Activated T-cell treated with anti-CD3 and anti-CD28 coated beads for 48 hours (primary cell): ENCODE data around the gene ADARB2.

Experiments
- DNase-seq: peaks from one replicate; pipeline ENCODE4 v3.0.0-alpha.2; 2020; ENCODE audit warnings: low read depth

Gene ADARB2

GRCh38 chr10:1394155-1394912, 343.0 kb downstream of the ADARB2 start:
- DNase-seq, result no peak

DNA sequence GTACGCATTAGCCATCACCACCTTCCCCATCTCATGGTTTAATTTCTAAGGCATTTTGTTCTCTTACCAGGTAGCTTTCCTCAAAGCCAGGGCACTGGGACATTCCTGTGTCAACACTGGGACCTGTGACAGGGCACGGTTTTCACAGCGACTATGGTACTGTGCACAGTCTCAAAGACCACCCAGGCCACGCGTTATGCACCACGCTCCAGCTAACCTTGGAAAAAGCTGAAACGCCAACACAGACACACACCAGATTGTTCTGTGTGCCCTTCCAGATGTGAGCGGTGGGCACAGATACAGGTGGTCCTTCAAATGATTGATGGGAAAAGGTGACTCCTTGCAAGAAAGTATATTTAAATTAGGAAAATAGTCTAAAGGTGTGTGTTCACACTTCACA, 343.8 kb downstream of the ADARB2 start:
- no peak for DNase-seq

DNA sequence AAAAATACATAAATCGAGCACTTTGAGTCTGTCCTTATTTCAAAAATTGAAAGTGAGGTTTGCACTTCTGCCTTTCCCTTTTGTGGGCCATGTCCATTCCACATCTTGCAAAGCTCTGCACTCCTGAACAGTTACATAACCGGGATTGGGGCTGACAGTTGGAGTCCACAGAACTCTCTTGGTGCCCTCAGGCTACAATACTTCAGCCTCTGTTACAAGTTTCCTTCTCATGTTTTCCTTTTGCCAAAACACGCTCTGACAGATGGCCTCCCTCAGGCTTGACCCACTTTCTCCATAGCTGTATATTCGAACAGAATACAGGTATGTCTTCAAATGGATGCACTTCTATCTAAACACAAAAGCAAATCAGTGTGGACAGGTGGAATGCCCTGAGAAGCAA, 345.2 kb downstream of the ADARB2 start:
- no peak for DNase-seq

DNA sequence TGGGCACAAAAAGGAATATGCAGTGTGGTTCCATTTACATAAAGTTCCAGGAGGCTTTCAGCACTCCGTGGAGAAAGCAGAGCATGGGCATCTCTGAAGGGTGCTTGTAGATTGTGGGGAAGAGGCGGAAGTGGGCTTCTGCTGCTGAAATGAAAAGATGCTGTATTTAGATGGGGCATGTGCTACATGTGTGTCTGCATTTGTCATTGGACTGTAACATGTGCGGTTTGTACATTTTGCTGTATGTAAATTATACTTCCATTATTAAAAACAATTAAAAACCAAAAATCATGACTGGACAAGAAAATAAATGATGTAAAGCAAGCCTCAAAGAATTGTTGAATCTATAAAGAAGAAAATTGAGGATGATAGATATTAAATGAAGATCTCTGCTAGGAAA, 347.1 kb downstream of the ADARB2 start:
- no peak for DNase-seq

DNA sequence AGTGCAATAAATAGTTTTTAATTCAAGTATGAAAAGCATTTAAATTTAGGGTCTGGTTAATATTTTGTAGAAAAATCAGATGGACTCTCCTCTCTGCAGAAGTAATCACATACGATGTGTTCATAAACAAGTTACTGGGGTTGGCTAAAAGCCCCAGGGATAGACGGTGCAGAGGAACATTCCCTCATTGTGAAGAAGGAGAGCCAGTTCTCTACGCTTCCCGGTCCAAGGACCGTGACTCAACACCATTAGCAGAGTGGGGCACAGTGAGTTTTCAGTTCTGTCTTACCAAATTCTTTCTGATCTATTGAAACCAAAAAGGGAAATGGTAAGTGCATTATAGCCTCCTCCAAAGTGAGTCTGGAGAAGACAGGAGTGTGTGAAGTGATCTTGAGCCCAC, 353.3 kb downstream of the ADARB2 start:
- no peak for DNase-seq

DNA sequence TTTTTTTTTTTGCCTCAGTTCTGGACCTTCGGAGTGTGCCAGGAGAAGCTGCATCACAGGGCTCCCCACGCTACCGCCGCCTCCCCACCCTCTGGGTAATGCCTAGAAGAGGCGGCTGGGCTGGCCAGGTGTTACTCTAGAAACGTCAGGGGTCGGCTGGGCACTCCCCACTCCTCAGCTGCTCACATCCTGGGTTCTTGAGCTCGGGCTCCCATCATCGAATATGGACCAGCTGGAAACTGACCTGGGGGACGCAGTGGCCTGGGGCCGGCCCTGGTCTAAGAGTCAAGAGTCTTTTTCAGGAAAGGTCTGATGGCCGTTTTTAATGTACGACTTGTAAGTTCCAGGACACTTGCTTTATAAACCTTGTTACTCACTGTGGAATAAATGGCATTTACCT, 354.6 kb downstream of the ADARB2 start:
- no peak for DNase-seq

GRCh38 chr10:1381339-1381738, 356.0 kb downstream of the ADARB2 start:
- DNase-seq, result no peak

DNA sequence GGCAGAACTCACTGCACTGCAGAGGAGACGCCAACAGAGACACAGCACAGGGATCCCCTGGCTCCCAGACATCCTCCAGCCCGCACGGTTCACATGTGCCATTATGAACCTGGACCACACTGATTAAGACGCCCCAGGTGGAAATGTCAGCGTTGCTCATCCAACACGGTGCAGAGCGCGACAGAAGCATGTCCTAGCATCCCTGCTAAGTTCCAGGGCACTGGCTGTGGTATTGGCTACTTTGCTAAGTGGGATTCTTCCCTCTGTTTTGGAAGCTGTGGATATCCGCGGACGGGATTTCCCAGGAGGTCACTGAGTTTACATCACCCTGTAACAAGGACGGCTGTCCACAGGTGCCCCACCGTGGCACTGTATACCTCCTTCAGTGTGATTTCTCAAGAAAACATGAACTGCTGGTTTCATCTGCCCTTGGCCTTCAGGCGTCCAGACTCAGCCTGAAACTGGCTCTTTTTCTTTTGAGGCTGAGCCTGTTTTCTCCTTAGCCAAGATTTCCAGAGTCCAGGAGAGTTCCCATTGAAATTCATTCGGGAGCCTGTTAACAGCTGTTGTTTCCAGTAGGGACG, 357.1 kb downstream of the ADARB2 start:
- no peak for DNase-seq

DNA sequence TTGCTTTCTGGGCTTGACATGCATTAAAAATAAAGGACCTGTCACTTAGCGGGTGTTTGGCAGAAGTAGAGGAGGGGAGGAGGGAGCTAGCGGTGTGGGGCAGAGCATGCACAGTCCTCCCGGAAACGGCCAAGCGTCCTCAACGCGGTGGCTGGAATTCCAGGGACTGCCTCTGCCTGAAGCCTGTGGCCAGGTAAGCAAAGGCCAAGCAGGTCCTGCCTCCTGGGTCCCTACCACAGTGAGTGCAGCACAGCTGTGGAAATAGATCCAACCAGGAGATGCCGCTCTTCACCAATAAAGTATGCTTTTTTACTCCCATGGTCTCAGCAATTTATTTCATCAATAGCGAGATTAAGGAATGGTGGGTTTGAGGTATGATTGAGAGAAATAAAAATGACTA, 357.7 kb downstream of the ADARB2 start:
- no peak for DNase-seq

DNA sequence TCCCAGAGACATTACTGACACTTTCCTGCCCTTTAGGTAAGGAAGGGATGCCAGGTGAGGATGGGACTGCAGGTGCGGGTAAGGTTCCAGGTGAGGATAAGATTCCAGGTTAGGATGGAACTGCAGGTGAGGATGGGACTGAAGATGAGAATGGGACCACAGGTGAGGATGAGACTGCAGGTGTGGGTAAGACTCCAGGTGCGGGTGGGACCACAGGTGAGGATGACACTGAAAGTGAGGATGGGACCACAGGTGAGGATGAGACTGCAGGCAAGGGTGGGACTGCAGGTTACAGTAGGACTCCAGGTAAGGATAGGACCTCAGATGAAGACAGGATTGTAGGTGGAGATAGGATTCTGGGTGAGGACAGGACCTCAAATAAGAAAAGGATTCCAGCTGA, 358.9 kb downstream of the ADARB2 start:
- no peak for DNase-seq

- DNase-seq, result no peak
Observed at GRCh38 chr10:1377740-1378397, 359.5 kb downstream of the ADARB2 start.

DNA sequence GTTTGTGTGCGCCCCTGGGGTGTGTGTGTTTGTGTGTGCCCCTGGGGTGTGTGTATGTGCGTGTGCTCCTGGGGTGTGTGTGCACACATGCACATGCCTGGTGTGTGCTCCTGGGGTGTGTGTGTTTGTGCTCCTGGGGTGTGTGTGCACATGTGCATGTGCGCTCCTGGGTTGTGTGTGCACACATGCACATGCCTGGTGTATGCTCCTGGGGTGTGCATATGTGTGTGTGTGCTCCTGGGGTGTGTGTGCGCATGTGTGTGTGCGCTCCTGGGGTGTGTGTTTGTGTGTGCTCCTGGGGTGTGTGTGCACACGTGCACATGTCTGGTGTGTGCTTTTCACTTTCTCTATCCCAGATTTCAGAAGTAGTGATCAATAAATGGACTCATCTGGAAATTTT, 360.1 kb downstream of the ADARB2 start:
- no peak for DNase-seq

DNA sequence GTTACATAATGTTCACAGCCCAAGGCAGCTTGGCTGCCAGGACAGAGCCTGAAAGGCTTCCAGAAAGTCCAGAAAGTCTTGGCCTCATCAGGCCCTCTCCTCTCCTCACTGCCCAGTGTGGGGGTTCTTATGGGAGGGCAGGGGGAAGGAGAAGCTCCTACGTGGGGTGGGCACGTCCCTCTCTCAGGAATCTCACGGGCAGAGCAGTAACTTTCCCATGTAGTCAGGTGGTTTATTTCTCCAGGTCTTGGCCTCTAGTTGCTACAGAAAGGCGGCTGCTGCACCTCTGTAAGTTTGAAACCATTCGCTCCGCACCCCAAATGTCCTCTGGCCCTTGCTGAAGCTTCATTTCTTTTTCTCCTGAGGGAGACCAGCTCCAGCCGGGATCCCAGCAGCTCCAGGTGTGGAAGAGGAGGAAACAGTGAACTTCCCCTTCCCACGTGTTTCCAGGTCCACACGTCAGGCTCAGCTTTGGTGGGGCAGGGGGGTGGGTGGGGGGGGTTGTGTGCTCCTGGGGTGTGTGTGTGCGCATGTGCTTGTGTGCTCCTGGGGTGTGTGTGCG, 360.9 kb downstream of the ADARB2 start:
- DNase-seq, result no peak

DNA sequence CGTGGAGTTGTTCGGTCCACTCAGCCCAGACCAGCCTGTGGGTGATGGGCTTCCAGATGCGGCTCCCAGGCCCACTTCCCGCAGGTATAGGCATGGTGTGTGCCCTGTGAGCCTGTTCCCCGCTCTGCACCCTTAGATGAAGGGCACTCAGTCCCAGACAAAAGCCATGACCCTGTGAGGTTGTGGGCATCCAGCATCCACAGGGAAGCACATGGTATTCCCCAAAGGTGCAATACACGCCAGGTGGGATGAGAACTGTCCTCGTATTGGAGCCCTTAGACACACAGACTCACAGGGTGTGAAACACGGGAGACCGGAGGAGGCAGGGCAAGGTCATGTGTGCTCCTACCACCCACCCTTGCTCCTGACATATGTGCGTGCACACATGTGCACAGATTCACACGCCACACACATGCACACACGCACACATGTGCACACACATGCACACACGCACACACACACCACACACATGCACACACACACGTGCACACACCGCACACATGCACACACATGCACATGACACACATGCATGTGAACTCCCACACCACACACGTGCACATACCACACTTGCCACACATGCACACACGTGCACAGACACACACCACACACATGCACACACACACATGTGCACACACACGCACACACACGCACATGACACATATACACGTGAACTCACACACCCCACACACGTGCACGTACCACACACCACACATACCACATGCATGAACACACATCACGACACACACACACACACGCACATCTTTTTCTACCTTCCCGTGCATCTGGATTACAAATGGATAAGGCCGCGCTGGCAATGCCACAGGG, 361.8 kb downstream of the ADARB2 start:
- DNase-seq, result no peak

DNA sequence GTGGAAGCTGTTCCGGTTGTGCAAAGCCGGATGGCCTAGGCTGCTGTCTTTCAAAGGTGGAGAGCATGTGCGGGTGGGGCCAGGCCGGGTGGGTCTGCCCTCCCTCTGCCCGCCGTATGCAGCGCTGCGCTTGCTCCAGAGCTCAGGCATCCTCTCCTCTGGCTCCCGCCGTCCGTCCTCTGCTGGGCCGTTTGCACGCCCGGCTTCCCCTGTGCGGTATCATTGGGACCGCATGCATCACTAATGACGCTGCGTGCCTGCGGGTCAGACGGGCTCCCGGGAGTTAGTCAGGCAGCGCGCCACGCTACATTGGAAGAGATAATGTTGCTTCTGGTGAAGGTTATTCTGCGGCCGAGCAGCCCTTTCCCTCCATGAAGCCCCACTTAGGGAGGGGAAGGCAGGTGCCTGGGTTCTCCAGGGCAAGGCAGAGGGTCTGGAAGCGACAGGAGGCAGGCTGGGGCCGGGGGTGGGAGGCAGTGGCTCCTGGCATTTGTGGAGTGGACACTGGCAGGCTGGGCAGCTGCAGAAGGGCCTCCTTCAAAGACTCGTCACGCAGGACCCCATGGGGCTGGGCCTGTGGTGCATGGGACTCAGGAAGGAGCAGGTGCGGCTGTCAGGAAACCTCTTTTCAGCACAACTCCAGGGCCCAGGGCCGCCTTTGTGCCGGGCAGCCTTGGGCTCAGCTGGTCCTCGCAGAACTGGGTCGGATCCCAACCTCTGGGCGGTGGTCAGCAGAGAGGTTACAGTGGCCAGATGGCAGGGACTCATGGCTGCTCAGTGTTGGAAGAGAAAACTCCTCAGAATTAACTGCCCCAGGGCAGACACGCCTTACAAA, 362.6 kb downstream of the ADARB2 start:
- no peak for DNase-seq

DNA sequence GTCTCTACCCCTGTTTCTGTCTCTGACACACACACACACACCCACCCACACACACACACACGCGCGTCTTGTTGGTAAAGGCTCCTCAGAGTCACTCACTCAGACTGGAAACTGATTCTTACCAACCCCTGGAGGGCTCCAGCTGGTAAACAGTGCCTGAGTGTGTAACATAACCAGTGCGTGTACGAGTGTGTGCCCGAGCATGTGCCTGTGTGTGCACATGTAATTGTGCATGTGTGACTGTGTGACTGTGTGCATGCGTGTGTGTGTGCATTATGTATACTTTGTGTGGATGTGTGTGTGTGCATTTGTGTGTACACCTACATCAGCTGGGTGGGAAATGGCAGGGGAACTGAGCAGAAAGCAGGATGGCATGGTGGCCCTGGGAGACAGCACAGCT, 364.0 kb downstream of the ADARB2 start:
- DNase-seq, result no peak

- DNase-seq, result no peak
Observed at GRCh38 chr10:1372212-1372611, 365.1 kb downstream of the ADARB2 start.

- no peak for DNase-seq
Observed at GRCh38 chr10:1370298-1370697, 367.0 kb downstream of the ADARB2 start.

DNA sequence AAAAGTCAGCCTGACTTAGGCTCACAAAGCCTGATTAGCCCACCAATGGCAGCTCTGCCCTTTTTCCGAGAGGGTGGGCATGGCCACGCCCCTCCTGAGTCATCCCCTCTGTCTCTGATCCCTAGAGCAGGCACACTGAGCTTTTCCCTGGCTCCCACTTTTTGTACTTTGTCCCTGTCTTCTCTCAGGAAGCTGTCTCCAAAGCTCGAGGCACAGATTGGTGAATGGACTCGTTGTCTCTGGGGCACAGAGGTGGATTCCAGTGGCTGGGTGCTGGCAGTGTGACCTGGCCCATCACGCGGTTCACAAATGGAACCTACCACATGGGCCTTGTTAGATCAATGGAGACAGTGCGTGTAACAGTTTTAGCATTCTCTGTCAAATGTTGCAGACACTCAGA, 367.7 kb downstream of the ADARB2 start:
- no peak for DNase-seq

DNA sequence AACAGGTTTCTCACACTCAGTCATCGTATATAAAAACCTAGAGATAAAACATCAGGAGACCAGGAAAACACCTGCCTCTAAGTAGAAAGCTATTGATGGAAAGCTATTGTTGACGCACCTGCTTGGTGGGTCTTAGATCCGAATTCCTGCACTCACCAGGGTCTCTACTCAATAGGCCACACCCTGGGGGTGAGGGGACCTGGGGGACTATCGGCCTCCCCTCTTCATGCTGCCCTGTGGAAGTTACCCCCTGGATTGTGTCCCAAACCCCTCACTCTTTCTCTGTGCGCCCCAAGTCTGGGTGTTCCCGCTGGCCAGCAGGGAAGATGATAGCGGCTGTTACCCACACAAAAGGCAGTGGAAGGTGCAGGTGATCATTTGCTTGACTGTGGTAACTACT, 368.1 kb downstream of the ADARB2 start:
- no peak for DNase-seq

GRCh38 chr10:1368842-1369171, 368.5 kb downstream of the ADARB2 start:
- DNase-seq, result peak; percentile 47
